Common myeloid progenitor, CD34-positive (primary cell): Measurements from ENCODE around the gene SLC10A7.

Experiments
- CTCF ChIA-PET: fragments of 350-600 bp; sonication (Branson Sonifier 250); formaldehyde crosslinking; loops from one replicate; lab custom pipeline; 2021; ENCODE audit warnings: antibody characterized with exemption; lab: Charles Lee
- POLR2A ChIA-PET: fragments of 350-600 bp; sonication (Branson Sonifier 250); formaldehyde crosslinking; loops from one replicate; lab custom pipeline; 2021; ENCODE audit warnings: antibody characterized with exemption; lab: Charles Lee
- DNase-seq, 3 donors: peaks; one replicate each; pipeline versions ENCODE4 v3.0.0 to v3.0.0-alpha.2; 2013
- H3K27ac ChIP-seq, 2 experiments: 1 replicate in 1 of 2; 2 replicates in 1 of 2; pipeline ENCODE4 v1.7.0; 2013; ENCODE audit warnings: inconsistent platforms in 2 of 2, low read length in 2 of 2, mild to moderate bottlenecking in 2 of 2, low read depth in 1 of 2, moderate library complexity in 1 of 2; ENCODE audit not compliant: severe bottlenecking in 2 of 2, insufficient read depth in 1 of 2, poor library complexity in 1 of 2
- H3K27me3 ChIP-seq, 5 experiments: replicated peaks in 2 of 5; 1 replicate in 3 of 5; 2 replicates in 2 of 5; pipeline versions ENCODE4 v1.6.1 to v1.7.0; 2013; ENCODE audit warnings: low read length in 4 of 5, mild to moderate bottlenecking in 2 of 5, moderate library complexity in 2 of 5, inconsistent platforms in 1 of 5; ENCODE audit not compliant: insufficient read depth in 5 of 5, control insufficient read depth in 4 of 5
- H3K36me3 ChIP-seq, 4 experiments: 1 replicate in 2 of 4; 2 replicates in 2 of 4; pipeline versions ENCODE4 v1.6.1 to v1.7.0; 2013; ENCODE audit warnings: low read length in 3 of 4, control low read depth in 1 of 4, mild to moderate bottlenecking in 1 of 4; ENCODE audit not compliant: control insufficient read depth in 4 of 4, insufficient read depth in 4 of 4
- H3K4me1 ChIP-seq, 4 experiments: 1 replicate in 3 of 4; 2 replicates in 1 of 4; pipeline versions ENCODE4 v1.6.1 to v1.7.1; 2013; ENCODE audit warnings: low read length in 3 of 4, mild to moderate bottlenecking in 3 of 4, control low read depth in 1 of 4, inconsistent platforms in 1 of 4, moderate library complexity in 1 of 4; ENCODE audit not compliant: control insufficient read depth in 4 of 4, insufficient read depth in 4 of 4; ENCODE audit errors: control extremely low read depth in 1 of 4
- H3K4me3 ChIP-seq, 7 experiments: 1 replicate in 4 of 7; 2 replicates in 3 of 7; pipeline versions ENCODE4 v1.5.1 to v1.7.0; 2013; ENCODE audit warnings: mild to moderate bottlenecking in 7 of 7, low read length in 6 of 7, moderate library complexity in 6 of 7, inconsistent platforms in 2 of 7, low read depth in 2 of 7, control low read depth in 1 of 7; ENCODE audit not compliant: insufficient read depth in 4 of 7, control insufficient read depth in 1 of 7; ENCODE audit errors: extremely low read depth in 1 of 7
- H3K9me3 ChIP-seq, 5 experiments: 1 replicate in 4 of 5; 2 replicates in 1 of 5; pipeline versions ENCODE4 v1.6.1 to v1.7.1; 2013; ENCODE audit warnings: low read length in 4 of 5, mild to moderate bottlenecking in 2 of 5, inconsistent platforms in 1 of 5, low read depth in 1 of 5, moderate library complexity in 1 of 5; ENCODE audit not compliant: control insufficient read depth in 4 of 5, insufficient read depth in 2 of 5; ENCODE audit errors: control extremely low read depth in 1 of 5
- WGBS: methylation state at CpG from one replicate; pipeline ENCODE4 v1.1.5; 2013; ENCODE audit not compliant: insufficient coverage; 5-methylcytosine and 5-hydroxymethylcytosine counted together

The SLC10A7 gene

DNA sequence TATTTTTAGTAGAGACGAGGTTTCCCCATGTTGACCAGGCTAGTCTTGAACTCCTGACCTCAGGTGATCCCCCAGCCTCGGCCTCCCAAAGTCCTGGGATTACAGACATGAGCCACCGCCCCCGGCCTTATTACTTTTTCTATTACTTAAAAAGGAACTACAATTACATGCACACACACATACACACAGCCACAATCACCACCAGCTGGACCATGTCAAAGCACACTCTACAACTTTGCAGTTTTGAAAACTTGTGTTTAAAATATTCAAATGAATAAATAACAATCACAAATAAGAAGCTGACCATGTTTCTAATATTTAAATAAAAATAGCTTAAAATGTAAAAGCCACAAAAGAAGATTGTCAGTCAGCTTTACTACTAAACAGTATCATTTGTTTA, 23.4 kb downstream of the SLC10A7 start:
- POLR2A ChIA-PET, result no interaction called here
- Histone ChIP-seq H3K36me3 (peaks cover 4 to 13% (median 6%) of the 10 kb centered on the region in 4 experiments), H3K27ac (no peak overlapping the region), H3K27me3 (no peaks in the 10 kb centered on the region), H3K9me3 (no peaks in the 10 kb centered on the region), H3K4me1 (no peaks in the 10 kb centered on the region), H3K4me3 (no peak overlapping the region)
- CTCF ChIA-PET, result interaction anchor here (1.0 kb wide), 1 partner anchor 18 kb away, joined by 4 read pairs; no protein-coding TSS in a partner anchor
- DNase-seq, result no peak
- 100% methylated on average over 2 of the region's 4 CpGs for WGBS

- POLR2A ChIA-PET, result no interaction called here
Measured at GRCh38 chr4:146495269-146495668, 26.5 kb downstream of the SLC10A7 start.

GRCh38 chr4:146494143-146494542, 27.6 kb downstream of the SLC10A7 start:
- POLR2A ChIA-PET, result no interaction called here
- H3K4me1 ChIP-seq, result peaks cover 0 to 3% (median 0%) of the 10 kb centered on the region in 4 experiments
- 98% methylated on average over 6 of the region's 6 CpGs for WGBS

More at GRCh38 chr4:146495269-146495668, 26.5 kb downstream of the SLC10A7 start:
- no CpG with 5 or more reads among the region's 1 CpG for WGBS
- Histone ChIP-seq H3K36me3 (peaks cover 0 to 3% (median 0%) of the 10 kb centered on the region in 4 experiments), H3K4me1 (peaks cover 0 to 3% (median 0%) of the 10 kb centered on the region in 4 experiments), H3K9me3 (no peaks in the 10 kb centered on the region), H3K27me3 (no peaks in the 10 kb centered on the region), H3K4me3 (no peak overlapping the region), H3K27ac (no peak overlapping the region)
- CTCF ChIA-PET, result no interaction called here
- no peak for DNase-seq

DNA sequence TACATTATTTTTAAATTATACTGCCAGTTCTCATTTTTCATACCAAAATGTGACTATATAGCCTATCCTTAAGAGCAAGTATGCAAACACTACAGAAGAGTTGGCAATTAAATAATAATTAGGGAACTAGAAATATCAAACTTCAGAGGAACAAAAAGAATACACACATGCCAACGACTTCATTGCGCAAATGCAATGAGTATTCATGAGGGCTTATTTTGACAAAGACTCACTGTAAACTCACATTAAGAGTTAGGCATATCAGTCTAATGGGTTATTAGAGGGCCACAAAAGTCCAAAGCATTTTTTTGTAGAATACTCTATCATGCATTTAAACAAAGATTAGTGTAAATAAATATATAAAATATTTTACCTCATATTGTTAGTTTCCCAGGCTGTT, 31.6 kb downstream of the SLC10A7 start:
- DNase-seq, result no peak
- ChIA-PET CTCF (no interaction called here), POLR2A (no interaction called here)
- Histone ChIP-seq H3K4me3 (no peak overlapping the region), H3K27ac (no peak overlapping the region), H3K4me1 (peaks cover 0 to 7% (median 0%) of the 10 kb centered on the region in 4 experiments), H3K27me3 (no peaks in the 10 kb centered on the region), H3K9me3 (peaks cover 0 to 2% (median 0%) of the 10 kb centered on the region in 5 experiments), H3K36me3 (peaks cover 0 to 10% (median 6%) of the 10 kb centered on the region in 4 experiments)
- no CpG with 5 or more reads among the region's 2 CpGs for WGBS

More at GRCh38 chr4:146494143-146494542, 27.6 kb downstream of the SLC10A7 start:
- peaks cover 0 to 3% (median 0%) of the 10 kb centered on the region in 4 experiments for H3K36me3 ChIP-seq
- DNase-seq, result no peak
- CTCF ChIA-PET, result interaction anchor here (1.1 kb wide), 1 partner anchor 9 kb away, joined by 3 read pairs; no protein-coding TSS in a partner anchor
- no peak overlapping the region for H3K27ac ChIP-seq
- H3K9me3 ChIP-seq, result no peaks in the 10 kb centered on the region
- H3K27me3 ChIP-seq, result no peaks in the 10 kb centered on the region
- H3K4me3 ChIP-seq, result no peak overlapping the region

DNA sequence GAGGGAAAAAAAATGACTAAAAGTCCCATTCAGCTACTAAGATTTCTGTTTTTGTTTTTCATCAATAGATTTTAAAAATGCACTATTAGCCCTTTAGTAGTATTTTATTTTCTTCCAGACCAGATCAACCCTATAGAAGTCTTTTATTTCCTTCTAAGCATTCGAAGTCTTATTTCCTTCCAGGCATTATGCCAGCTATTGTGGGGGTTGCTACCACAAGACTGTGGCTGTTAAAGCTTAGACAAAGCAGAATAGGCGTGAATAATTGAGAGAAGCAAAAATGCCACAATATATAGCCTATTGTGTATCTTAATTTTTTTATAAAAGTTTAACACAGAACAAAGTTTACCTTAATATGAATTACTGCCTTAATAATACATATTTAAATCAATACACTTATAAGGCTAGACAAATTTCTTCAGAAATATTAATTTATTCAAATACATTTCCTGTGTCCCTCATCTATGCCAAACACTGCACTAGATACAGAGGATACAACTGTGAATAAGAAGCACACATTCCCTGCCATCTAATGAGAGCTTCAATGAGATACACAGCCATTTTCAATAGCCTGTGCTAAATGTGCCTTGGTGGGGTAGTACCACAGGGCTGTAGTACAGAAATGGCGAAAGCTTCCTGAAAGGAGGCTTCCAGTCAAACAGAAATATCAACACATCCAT, 33.1 kb downstream of the SLC10A7 start:
- Histone ChIP-seq H3K27me3 (no peaks in the 10 kb centered on the region), H3K9me3 (peaks cover 2 to 5% (median 4%) of the 10 kb centered on the region in 5 experiments), H3K4me3 (no peak overlapping the region), H3K27ac (no peak overlapping the region), H3K36me3 (peaks cover 2 to 14% (median 4%) of the 10 kb centered on the region in 4 experiments), H3K4me1 (peaks cover 0 to 7% (median 0%) of the 10 kb centered on the region in 4 experiments)
- POLR2A ChIA-PET, result no interaction called here
- WGBS, result no CpG with 5 or more reads among the region's 3 CpGs
- CTCF ChIA-PET, result interaction anchor here (0.7 kb wide), 1 partner anchor 43 kb away, joined by 3 read pairs; no protein-coding TSS in a partner anchor
- DNase-seq, result peak; percentile 4 to 61 (median 48)

- Histone ChIP-seq H3K9me3 (peaks cover 2 to 17% (median 12%) of the 10 kb centered on the region in 5 experiments), H3K27me3 (no peaks in the 10 kb centered on the region), H3K36me3 (peaks cover 2 to 14% (median 4%) of the 10 kb centered on the region in 4 experiments), H3K27ac (no peak overlapping the region), H3K4me1 (peaks cover 0 to 7% (median 0%) of the 10 kb centered on the region in 4 experiments), H3K4me3 (no peak overlapping the region)
- POLR2A ChIA-PET, result no interaction called here
- WGBS, result 100% methylated on average over 1 of the region's 1 CpG
- CTCF ChIA-PET, result no interaction called here
- no peak for DNase-seq
Measured at GRCh38 chr4:146486565-146486964, 35.2 kb downstream of the SLC10A7 start.

DNA sequence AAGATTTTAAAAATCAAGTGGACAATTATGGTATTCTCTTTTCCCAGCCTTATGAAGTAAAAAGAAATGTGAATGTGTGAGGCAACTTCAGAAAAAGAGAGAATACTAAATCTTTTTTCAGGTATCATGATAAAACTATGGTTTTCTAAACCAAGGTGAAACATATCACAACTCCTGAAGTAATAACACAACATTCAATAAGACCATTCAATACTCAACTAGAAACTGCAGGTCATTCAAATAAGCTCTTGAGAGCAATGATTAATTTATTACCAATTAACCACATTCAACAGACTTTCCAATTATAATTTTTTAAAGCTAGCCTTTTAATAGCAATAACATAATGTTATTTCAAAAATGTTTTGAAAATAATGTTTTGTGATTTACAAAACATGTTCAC, 35.8 kb downstream of the SLC10A7 start:
- H3K4me3 ChIP-seq, result no peak overlapping the region
- H3K27me3 ChIP-seq, result no peaks in the 10 kb centered on the region
- H3K4me1 ChIP-seq, result peaks cover 0 to 5% (median 0%) of the 10 kb centered on the region in 4 experiments
- no peak overlapping the region for H3K27ac ChIP-seq
- no peak for DNase-seq
- CTCF ChIA-PET, result interaction anchor here (0.9 to 1.0 kb wide), 2 partner anchors 8 to 603 kb away, joined by 3 read pairs; no protein-coding TSS in a partner anchor
- H3K9me3 ChIP-seq, result peaks cover 2 to 23% (median 12%) of the 10 kb centered on the region in 5 experiments
- H3K36me3 ChIP-seq, result peaks cover 2 to 20% (median 4%) of the 10 kb centered on the region in 4 experiments
- POLR2A ChIA-PET, result no interaction called here
